Erythroblast (primary cell): Measurements from ENCODE around the gene FGL2.
A peak's percentile ranks its signal among the peaks of the same experiment; 100 is the strongest.
"Not testable (repeated sequence)": the region's sequence is repeated elsewhere in the genome, so short reads cannot be mapped to it uniquely, and the experiment has no call there.

Experiments used
- DNase-seq, 2 experiments: peaks; one replicate each; lab custom pipeline; 2025; lab: John Stamatoyannopoulos, UW
- GATA1 ChIP-seq: IDR thresholded peaks from 2 replicates; pipeline ENCODE4 v1.6.1; 2011; ENCODE audit warnings: low read depth, mild to moderate bottlenecking, control low read depth, low read length, moderate library complexity
- POLR2A ChIP-seq: IDR thresholded peaks from 2 replicates; pipeline ENCODE4 v1.6.1; 2011; ENCODE audit warnings: mild to moderate bottlenecking, low read length

Gene FGL2, protein sequence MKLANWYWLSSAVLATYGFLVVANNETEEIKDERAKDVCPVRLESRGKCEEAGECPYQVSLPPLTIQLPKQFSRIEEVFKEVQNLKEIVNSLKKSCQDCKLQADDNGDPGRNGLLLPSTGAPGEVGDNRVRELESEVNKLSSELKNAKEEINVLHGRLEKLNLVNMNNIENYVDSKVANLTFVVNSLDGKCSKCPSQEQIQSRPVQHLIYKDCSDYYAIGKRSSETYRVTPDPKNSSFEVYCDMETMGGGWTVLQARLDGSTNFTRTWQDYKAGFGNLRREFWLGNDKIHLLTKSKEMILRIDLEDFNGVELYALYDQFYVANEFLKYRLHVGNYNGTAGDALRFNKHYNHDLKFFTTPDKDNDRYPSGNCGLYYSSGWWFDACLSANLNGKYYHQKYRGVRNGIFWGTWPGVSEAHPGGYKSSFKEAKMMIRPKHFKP

DNA sequence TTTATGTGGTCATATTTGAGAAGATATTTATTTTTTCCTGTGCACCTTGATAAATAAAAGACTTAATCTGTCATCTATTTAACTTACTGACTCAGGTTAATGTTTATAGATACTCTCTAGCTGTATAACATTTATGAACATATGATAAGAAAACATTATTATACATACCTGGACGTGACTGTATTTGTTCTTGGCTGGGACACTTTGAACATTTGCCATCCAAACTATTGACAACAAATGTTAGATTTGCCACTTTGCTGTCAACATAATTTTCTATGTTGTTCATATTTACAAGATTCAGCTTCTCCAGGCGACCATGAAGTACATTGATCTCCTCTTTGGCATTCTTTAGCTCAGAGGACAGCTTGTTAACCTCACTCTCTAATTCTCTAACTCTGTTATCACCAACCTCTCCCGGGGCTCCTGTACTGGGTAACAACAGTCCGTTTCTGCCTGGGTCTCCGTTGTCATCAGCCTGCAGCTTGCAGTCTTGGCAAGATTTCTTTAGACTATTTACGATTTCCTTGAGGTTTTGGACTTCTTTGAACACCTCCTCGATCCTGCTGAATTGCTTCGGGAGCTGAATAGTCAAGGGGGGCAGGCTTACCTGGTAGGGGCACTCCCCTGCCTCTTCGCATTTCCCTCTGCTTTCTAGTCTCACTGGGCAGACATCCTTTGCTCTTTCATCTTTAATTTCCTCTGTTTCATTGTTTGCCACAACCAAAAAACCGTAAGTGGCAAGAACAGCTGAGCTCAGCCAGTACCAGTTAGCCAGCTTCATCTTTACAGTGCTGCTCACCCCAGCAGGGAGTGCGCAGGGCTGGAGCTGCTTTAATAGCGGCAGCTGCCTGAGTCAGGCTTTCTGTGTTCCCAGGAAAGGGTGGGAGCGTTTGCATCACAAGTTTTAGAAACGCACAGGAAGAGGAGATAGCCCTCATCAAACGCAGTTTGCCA, at the start of gene FGL2:
TSS of gene FGL2 (minus strand) at position 807 of the 954 bp plus-strand sequence. CDS start at position 781, 26 bp downstream.
- DNase-seq, result no peak
- TF ChIP-seq POLR2A (no peak), GATA1 (no peak)

DNA sequence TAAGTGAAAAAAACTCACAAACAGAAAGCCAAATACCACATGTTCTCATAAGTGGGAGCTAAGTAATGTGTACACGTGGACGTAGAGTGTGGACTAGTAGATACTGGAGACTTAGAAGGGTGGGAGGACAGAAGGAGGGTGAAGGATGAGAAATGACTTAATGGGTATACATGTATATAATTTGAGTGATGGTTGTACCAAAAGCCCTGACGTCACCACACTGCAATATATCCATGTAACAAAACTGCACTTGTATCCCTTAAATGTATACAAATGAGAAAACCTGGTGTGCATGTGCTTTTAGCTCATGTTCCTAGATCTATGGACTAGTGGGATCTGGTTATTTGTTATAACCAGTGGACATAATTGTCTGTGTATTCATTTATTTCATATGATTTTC, 48.5 kb upstream of the FGL2 start:
- TF ChIP-seq GATA1 (no peak), POLR2A (no peak)
- no peak for DNase-seq

DNA sequence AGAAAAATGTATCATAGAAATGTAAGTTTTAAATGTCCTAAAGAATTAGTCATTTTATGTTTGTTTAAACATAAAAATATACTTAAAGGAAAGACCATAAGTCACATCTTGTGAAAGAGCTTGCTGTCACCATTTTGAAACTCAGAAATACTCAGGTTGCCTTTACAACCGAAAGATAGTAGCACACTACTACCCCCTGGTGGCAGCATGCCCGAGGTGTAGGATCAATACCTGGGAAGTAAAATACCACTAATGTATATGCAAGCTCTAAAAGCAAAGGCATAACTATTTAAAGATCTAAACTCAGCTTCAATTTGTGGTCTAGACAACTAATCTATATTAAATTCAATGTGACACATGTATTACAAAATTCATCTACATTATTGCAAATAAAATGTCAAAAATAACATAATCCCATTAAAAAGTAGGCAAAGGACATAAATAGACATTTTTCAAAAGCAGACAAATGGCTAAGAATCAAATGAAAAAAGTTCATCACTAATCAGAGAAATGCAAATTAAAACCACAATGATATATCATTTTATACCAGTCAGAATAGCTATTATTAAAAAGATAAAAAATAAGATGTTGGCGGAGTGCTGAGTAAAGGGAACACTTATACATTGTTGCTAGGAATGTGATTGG, 47.7 kb upstream of the FGL2 start:
- no peak for TF ChIP-seq POLR2A
- no peak for TF ChIP-seq GATA1
- peak; percentile 77 to 86 for DNase-seq

DNA sequence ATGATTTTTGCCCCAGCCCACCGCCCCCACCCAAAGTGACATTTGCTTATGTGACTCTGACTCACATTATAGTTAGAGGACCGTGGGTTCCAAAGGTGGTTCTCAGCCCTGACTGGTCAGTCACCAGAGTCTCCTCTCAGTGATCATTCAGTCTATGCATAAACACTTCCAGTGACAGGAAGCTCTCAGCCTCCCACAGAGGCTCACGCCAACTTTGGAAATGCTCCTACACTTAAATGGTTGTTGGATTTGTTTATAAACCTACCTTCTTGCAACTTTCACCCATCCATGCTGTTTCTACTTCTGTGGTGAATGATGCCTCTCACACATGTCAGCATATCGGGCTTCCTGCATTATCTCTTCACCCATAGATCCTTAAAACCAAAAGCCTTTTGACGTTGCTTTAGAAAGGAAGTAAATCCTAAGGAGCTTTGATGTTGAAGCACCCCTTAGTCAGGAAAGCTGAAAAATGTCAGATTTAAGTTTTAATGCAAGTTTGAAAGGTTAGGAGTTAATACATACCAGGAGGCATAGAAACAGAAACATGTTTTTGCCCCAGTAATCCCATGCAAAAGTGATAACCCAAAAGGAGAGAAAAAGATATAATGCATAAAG, 46.5 kb upstream of the FGL2 start:
- TF ChIP-seq POLR2A (no peak), GATA1 (no peak)

DNA sequence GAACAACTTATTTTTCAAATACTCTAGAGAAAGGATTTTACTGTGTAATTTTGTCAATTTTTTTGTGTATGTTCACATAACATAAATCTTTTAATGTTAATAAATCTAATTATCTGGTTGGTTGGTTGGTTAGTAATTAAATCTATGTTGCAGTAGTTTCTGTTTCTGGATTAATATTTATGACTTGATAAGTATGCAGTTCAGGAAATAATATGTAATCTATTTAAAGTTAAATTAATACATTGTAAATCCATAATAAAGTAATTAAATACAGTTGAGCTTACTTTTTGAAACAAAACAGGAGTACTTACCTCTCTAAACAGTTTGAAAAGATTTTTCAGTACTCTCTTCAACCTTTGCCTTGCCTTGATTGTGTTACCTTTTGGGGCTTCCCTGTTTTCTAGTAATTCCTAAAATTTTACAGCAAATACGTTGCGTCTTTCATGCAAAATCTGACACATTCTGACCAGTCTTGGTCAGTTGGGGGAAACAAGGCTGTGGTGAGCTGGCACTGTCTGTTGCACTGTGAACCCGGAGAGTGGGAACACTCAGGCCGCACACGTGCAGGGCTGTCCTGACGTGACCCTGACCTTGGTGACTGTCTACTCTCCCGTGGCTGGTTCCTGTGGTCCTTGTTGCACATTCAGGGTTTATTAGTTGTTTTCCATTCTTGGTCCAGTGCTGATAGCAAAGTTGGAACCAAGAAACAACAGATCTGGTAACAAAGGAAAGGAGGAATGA, 45.6 kb upstream of the FGL2 start:
- TF ChIP-seq GATA1, result no peak
- no peak for TF ChIP-seq POLR2A
- no peak for DNase-seq

More for the DNA sequence above, 46.5 kb upstream of the FGL2 start:
- DNase-seq, result no peak

DNA sequence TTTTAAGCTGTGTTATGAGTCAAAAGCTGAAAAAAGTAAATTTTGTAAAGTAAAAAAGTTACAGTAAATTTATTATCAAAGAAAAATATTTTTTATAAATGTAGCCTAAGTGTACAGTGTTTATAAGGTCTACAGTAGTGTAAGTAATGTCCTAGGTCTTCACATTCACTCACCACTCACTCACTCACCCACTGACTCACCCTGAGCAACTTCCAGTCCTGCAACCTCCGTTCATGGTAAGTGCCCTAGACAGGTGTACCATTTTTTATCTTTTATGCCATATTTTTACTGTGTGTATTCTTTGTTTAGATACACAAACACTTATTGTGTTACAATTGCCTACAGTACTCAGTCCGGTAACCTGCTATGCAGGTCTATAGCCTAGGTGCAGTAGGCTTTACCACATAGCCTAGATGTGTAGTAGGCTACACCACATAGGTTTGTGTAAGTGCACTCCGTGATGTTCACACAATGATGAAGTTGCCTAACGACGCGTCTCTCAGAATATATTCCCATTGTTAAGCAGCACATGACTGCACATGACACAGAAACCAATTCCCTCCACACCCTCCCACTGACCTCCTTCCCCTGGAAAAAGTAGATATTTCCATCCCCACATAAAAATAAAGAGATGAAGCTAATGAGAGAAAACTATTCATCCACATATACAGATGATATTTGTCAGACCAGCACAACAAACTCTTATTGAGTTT, 44.8 kb upstream of the FGL2 start:
- DNase-seq, result no peak
- TF ChIP-seq GATA1 (no peak), POLR2A (no peak)

DNA sequence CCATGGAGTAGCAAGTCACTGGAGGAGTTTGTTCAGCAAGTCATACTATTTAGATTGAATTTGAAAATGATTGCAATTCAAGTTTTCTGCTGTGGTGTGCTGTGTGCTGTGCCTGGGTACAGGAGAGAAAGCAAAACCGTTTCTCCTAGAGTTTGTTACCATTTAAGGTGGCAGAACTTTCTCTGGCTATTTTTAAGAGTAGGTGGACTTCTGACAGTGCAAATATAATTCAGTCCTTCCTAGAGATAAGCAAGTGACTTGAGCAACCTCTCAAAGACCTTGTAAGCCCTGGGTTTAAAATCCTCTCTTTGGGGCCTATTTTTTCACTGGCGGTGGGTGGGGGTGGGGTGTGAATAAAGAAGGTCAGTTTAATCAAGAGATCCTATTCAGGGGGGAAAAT, 42.9 kb upstream of the FGL2 start:
- TF ChIP-seq GATA1 (no peak), POLR2A (no peak)
- DNase-seq, result no peak

DNA sequence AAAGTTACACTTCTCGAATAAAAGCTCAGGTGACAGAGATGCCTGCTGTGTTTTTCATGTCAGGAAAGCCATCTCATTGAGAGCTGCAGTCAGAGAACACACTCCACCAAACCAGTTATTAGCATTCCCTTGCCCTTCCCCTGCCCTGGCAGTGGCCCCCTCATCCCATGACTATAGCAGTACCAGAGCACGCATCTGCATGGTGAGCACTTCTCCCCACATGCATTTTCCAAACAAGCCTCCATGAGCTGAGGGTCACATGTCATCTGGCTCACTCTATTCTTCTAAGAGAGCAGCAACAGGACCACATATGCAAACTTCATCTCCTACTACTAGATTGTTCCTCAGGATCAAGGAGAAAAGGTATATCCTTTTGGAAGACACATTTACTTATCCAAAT, 42.4 kb upstream of the FGL2 start:
- TF ChIP-seq POLR2A, result no peak
- no peak for TF ChIP-seq GATA1
- no peak for DNase-seq

DNA sequence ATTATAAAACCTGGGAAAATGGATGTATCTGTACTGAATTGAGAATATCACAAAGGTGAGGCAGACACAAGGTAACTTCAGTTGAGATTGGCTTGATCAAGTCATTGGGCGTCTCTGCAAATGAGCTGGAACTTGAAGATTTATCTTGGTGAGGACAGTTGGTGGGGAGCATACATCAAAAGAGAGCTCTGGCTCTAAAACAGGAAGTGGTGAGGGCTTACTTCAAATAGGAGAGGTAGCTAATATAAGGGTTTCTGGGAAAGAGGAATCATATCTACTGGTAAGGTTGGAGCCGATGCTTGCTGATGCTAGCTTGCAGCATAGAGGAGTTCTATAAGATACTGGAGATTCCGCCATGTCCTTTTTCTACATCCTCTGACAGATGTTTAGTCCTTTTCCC, 39.9 kb upstream of the FGL2 start:
- TF ChIP-seq GATA1 (no peak), POLR2A (no peak)
- DNase-seq, result no peak

DNA sequence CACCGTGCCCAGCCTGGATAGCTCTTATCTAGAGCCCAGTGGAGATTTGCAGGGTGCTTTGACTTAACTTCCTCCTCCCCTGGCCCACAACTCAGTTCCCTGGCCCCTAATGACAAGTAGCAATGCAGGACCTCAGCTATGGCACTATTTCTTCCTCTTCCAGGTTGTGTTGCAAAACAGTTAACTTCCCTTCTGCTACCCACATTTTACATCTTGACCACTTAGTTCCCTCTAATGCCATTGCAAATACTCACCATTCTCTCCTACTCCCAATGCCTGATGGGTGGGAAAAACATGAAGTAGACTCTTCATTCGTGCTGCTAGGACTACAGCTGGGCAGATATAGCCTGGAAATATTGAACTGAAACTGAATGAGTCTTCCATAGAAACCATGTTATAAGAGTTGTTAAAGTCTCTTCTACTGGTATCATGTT, 39.1 kb upstream of the FGL2 start:
- no peak for TF ChIP-seq POLR2A
- no peak for TF ChIP-seq GATA1
- DNase-seq, result no peak

DNA sequence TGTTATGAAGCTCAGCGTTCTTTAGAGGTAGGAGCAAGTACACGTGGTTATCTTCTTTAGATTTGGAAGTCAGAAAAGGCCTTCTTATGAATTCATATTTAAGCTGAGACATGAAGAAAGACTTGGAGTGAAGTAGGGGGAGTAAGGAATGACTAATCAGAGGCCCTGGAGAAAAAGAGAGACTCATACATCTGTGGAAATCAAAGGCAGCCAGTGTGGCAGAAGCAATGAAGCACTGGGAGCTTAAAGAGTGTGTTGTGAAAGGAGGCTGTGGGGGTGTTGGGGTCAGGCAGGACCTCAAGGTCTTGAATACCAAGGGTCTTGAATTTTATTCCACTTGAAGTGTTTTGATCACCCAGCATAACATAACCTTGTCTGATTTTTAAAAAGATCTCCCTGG, 35.7 kb upstream of the FGL2 start:
- DNase-seq, result no peak
- TF ChIP-seq GATA1 (no peak), POLR2A (no peak)

DNA sequence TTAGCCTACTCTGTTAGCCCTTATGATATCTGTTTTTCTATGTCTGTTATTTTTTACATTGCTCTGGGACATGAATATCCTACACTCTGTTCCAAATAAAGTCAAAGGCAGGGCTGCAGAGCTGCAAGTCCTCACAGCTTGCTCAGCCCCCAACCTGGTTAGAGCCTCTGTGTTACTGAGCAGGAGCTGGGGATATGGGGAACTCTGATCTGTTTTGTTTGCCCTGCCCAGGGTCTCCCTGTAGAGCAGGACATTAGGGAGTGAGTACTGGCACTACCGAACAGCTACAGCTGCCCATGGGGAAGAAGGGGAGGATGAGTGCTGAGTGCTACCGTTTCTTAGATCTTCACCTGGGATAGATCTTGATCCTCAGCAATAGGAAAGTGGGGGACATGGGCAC, 32.8 kb upstream of the FGL2 start:
- no peak for TF ChIP-seq GATA1
- no peak for DNase-seq

DNA sequence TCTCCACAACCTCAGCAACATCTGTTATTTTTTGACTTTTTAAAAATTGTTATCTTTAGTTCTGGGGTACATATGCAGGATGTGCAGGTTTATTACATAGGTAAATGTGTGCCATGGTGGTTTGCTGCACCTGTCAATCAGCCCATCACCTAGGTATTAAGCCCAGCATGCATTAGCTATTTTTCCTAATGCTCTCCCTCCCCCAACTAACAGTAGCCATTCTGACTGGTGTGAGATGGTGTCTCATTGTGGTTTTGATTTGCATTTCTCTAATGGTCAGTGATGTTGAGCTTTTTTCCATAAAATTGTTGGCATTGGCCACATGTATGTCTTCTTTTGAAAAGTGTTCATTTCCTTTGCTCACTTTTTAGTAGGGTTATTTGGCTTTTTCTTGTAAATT, 29.2 kb upstream of the FGL2 start:
- DNase-seq, result not testable (repeated sequence)
